ENCODE results near the gene TRAPPC12. TPM values are rescaled to one million over a fixed set of nuclear protein-coding genes. Genes with fewer than 3 reads are reported as not detected.

TRAPPC12 gene
- polyA plus RNA-seq, 4 donors = 59.7 to 71.5 (median 70.0) TPM

DNA sequence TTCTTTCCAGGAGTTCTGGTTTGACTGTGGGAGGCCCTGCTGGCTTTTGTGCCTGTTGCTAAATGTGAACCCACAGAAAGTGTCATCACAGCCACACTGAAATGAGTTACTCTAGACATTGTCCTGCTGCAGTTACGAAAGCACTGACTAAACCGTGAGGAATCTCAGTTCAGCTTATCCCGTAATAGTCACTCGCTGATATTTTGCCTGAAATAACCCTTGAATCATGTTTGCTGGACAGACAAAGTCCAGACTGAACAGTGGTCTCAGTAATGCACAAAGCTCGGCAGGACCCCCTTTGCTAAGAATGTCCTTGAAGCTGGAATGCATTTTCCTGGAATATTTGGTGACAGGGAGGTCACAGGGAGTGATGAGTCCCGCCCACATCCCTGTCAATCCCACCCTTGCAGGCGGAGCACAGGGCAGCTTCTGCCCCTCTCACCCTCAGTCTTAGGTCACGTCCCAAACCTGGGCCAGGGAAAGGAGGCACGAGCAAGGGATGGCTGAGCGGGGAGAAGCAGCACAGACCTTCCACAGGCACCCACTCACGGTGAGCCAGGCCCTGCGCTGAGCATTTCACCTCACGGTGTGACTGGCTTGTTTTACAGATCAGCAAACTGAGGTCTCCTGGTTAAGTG lies 86.5 kb downstream of the TRAPPC12 start:
- DNase-seq (ENCODE audit: low read depth in 4 of 4, low spot score in 3 of 4) = no peak

- DNase-seq (ENCODE audit: low read depth in 4 of 4, low spot score in 3 of 4) = no peak
Observed at GRCh38 chr2:3466482-3466863, 87.0 kb downstream of the TRAPPC12 start.

DNA sequence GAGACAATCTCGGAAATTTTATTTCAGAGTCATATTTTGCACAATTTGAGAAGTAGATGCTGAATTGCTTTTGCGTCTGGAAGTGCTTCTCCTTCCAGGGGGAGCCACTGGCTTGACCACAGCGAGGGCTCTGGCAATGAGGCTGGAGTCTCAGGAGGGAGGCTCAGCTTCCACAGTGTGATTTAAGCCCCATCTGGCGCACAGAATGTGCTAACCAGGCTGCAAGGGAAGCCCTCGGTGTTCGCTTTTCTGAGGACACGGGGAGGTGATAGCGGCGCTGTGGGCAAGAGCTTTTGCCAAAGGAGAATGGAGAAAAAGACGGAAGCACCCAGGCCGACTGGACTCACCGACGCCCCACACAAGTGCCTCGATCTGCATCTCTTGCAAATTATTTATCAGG lies 87.5 kb downstream of the TRAPPC12 start:
- no peak for DNase-seq (ENCODE audit: low read depth in 4 of 4, low spot score in 3 of 4)

GRCh38 chr2:3467654-3468053 lies 88.2 kb downstream of the TRAPPC12 start:
- DNase-seq (ENCODE audit: low read depth in 4 of 4, low spot score in 3 of 4) = no peak

DNA sequence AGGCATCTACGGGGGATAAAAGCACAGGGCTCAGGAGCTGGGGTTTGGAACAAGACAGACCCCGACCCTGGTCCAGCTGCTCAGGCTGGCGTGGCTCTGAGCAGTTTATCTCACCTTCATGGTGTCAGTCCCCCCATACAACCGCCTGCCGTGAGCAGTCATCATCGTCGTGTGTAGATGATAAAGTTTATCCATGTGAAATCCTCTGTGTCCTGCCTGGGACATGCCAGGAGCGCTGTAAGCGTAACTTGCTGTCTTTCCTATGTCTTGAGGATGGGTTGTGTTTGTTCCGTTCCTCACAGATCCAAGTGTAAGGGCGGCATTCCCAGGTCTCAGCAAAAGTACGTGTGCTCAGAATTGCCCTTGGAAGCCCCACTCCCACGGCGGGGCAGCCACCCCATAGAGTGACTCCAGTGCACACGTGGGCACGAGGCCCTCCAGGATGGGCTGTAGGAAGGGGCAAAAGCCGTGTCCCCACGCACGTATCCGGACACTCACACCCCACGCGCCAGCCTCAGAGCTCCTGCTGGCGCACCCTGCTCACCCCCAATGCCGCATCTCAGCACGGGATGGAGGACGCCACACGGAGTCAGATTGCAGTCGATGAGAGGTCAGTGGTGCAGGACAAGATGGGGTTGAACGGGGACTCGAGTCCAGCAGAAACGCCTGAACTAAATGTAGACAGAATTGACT lies 88.9 kb downstream of the TRAPPC12 start:
- no peak for DNase-seq (ENCODE audit: low read depth in 4 of 4, low spot score in 3 of 4)

DNA sequence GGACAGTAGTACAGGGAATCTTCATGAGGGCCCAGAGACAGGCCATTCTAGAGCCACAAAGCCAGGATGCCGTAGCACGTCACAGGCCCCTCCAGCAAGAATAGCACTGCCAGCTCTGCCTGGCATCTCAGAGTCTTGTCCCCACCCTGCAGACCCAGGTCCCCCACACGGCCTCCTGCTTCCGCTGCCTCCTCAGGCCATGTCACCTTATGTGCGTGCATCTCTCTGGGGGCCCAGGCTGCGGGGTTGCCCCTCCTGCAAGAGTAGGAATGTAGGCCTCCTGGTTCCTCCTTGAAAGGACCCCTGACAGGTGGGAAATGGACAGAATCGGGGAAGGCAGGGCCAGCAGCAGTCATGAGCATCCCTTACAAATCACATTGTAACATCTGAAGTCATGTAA lies 90.0 kb downstream of the TRAPPC12 start:
- no peak for DNase-seq (ENCODE audit: low read depth in 4 of 4, low spot score in 3 of 4)

DNA sequence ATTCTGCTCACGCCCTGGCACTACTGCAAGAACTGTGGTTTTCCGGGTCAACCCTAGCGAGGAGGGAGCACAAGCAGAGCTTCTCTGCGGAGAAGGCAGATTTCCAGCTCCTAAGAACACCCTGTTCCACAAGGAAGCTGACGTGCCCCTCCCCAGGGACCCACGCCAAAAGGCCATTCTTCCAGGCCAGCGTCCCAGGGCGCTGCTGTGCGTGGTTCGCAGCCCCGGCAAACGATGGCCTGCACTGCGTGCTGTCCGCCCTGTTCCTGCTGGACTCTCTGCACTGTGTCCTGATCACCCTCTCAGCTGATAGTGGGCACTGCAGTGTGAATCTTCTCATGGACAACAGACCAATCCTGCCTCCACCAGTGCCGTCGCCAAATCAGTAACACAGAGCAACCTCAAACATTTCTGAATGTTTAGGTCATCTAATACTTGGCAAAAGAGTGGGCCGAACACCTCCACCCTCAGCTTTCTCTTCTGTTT lies 90.7 kb downstream of the TRAPPC12 start:
- no peak for DNase-seq (ENCODE audit: low read depth in 4 of 4, low spot score in 3 of 4)

DNA sequence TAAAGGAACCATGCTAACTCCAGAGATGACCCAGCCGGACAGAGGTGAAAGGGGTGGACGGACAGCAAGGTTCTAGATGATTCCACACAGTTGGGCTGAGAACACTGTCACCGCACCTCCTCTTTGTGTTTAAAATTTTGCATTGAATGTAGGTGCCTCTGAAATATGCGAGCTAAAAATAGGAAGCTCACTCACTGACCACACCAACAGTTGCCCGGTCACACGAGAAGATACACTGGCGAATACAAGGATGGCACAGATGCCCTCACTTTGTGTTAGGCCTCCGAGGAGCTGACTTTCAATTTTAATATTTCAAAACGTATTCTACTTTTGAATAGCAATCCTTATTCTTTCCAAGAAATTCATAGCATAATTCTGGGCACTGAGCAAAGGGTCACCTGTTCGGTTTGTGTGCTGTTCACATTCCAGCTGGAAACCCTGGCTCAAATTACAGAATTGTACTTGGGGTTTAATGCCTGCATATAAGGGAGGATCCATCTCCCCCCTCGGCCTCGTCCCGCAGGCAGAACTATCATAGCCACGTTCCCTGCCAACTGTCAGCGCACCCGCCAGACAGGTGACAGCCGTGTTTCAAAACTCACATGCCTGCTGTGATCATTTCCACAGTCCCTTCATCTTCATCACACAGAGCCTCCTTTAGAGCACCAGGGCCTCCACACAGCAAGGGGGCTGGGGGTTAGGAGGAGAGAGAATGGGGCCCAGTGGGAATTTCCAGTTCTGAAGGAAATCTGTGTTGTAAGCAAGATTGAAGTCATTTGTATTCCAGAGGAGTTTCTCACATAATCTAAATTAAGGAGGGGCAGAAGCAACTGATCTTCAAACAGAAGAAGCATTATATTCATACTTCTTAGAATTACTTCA lies 91.6 kb downstream of the TRAPPC12 start:
- DNase-seq (ENCODE audit: low read depth in 4 of 4, low spot score in 3 of 4) = no peak

- no peak for DNase-seq (ENCODE audit: low read depth in 4 of 4, low spot score in 3 of 4)
Observed at GRCh38 chr2:3472296-3472695, 92.8 kb downstream of the TRAPPC12 start.

- no peak for DNase-seq (ENCODE audit: low read depth in 4 of 4, low spot score in 3 of 4)
Observed at GRCh38 chr2:3472966-3473365, 93.5 kb downstream of the TRAPPC12 start.

- no peak for DNase-seq (ENCODE audit: low read depth in 4 of 4, low spot score in 3 of 4)
Observed at GRCh38 chr2:3475771-3476170, 96.3 kb downstream of the TRAPPC12 start.

DNA sequence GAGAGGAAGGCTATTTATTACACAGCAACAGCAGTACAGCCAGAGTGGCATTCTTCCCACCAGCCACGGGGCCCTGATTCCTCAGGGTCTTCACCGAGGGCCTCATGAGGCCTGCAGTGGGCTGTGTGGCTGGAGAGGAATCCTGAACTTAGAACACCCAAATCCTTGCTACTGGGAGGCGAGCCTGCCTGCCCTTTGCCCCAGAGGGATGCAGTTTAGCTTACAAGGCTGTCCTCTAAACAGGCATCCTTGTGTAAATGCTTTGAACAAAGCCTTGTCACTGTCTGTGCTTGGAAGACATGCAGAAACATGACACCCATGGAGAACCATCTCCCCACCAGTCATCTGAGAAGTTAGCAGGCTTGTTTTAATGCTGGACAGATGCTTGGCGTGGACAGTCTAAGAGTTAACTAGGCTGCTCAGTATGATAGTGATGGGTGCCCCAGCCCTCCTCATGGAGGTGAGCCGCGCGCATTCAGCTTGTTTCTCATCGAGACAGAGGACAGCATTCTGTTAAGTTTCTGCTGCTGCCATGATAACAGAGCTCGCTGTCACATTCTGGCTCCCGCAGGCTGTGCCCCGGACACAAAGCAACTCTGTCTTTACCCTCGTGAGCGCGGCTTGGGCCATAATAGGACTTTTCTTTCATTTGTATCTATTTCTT lies 97.0 kb downstream of the TRAPPC12 start:
- DNase-seq (ENCODE audit: low read depth in 4 of 4, low spot score in 3 of 4) = no peak

DNA sequence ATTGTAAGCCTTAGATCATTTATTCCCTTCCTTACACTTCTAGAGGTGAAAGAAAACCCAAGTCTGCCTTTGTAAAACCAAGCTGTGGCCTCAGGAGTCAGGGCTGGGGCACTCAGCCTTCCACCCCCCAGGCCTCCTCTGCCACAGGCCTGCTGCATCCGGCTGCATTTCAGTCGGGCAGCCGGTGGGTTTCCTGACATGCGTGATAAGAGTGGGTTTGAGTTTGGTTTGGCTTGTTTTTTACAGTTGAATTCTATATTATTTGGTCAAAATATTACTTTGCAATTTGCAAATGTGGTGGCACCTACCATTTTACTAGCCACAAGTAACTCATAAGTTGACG lies 97.5 kb downstream of the TRAPPC12 start:
- no peak for DNase-seq (ENCODE audit: low read depth in 4 of 4, low spot score in 3 of 4)

- no peak for DNase-seq (ENCODE audit: low read depth in 4 of 4, low spot score in 3 of 4)
Observed at GRCh38 chr2:3478846-3479385, 99.4 kb downstream of the TRAPPC12 start.

- DNase-seq (ENCODE audit: low read depth in 4 of 4, low spot score in 3 of 4) = no peak
Observed at GRCh38 chr2:3479430-3480320, 100.2 kb downstream of the TRAPPC12 start.

- no peak for DNase-seq (ENCODE audit: low read depth in 4 of 4, low spot score in 3 of 4)
Observed at GRCh38 chr2:3480352-3481010, 101.0 kb downstream of the TRAPPC12 start.

GRCh38 chr2:3481011-3481400 lies 101.5 kb downstream of the TRAPPC12 start:
- no peak for DNase-seq (ENCODE audit: low read depth in 4 of 4, low spot score in 3 of 4)

GRCh38 chr2:3481736-3482362 lies 102.4 kb downstream of the TRAPPC12 start:
- DNase-seq (ENCODE audit: low read depth in 4 of 4, low spot score in 3 of 4) = no peak

GRCh38 chr2:3482363-3482821 lies 102.9 kb downstream of the TRAPPC12 start:
- DNase-seq (ENCODE audit: low read depth in 4 of 4, low spot score in 3 of 4) = no peak

Measured in right renal pelvis (tissue), 4 donors.